GM21447 (cell line): ENCODE results near the gene HTR3C.
"Not testable (repeated sequence)": the region's sequence is repeated elsewhere in the genome, so short reads cannot be mapped to it uniquely, and the experiment has no call there.

Source experiments
- ATAC-seq: cut with Tn5 transposase; IDR thresholded peaks from one replicate; pipeline ENCODE4 v1.9.1; 2021; ENCODE audit not compliant: unreplicated experiment

HTR3C gene

GRCh38 chr3:184030536-184030935 is 22.3 kb upstream of the HTR3C start:
- ATAC-seq, result no peak

GRCh38 chr3:184031187-184031792 is 21.6 kb upstream of the HTR3C start, which contains the start of gene HTR3D:
Gene HTR3D, plus strand, starts transcription at chr3:184031742. Its CDS starts 0 bp downstream, at chr3:184031742.
- ATAC-seq, result no peak

GRCh38 chr3:184037816-184038215 is 15.0 kb upstream of the HTR3C start:
- ATAC-seq, result no peak

GRCh38 chr3:184038307-184038706 is 14.5 kb upstream of the HTR3C start:
- not testable (repeated sequence) for ATAC-seq

GRCh38 chr3:184039414-184039813 is 13.4 kb upstream of the HTR3C start:
- no peak for ATAC-seq

- no peak for ATAC-seq
Measured at GRCh38 chr3:184040010-184040409, 12.8 kb upstream of the HTR3C start.

- ATAC-seq, result no peak
Measured at GRCh38 chr3:184042617-184043016, 10.2 kb upstream of the HTR3C start.

- ATAC-seq, result no peak
Measured at GRCh38 chr3:184045995-184046394, 6.9 kb upstream of the HTR3C start.

- ATAC-seq, result no peak
Measured at GRCh38 chr3:184050217-184050847, 2.5 kb upstream of the HTR3C start.

GRCh38 chr3:184058029-184058428 is 5.2 kb downstream of the HTR3C start:
- no peak for ATAC-seq

GRCh38 chr3:184059424-184059823 is 6.6 kb downstream of the HTR3C start:
- no peak for ATAC-seq

- ATAC-seq, result no peak
Measured at GRCh38 chr3:184062637-184063036, 9.8 kb downstream of the HTR3C start.

- ATAC-seq, result no peak
Measured at GRCh38 chr3:184066211-184066610, 13.4 kb downstream of the HTR3C start.

- ATAC-seq, result no peak
Measured at GRCh38 chr3:184067573-184068055, 14.8 kb downstream of the HTR3C start.

GRCh38 chr3:184068344-184068743 is 15.5 kb downstream of the HTR3C start:
- no peak for ATAC-seq

- not testable (repeated sequence) for ATAC-seq
Measured at GRCh38 chr3:184071142-184071541, 18.3 kb downstream of the HTR3C start.

GRCh38 chr3:184073621-184074020 is 20.8 kb downstream of the HTR3C start:
- no peak for ATAC-seq

GRCh38 chr3:184075901-184076300 is 23.1 kb downstream of the HTR3C start:
- no peak for ATAC-seq

- ATAC-seq, result no peak
Measured at GRCh38 chr3:184077881-184078280, 25.0 kb downstream of the HTR3C start.

GRCh38 chr3:184078851-184079250 is 26.0 kb downstream of the HTR3C start:
- no peak for ATAC-seq

GRCh38 chr3:184081116-184081830 is 28.4 kb downstream of the HTR3C start:
- no peak for ATAC-seq

- ATAC-seq, result no peak
Measured at GRCh38 chr3:184082034-184082433, 29.2 kb downstream of the HTR3C start.
